Posterior vena cava (tissue), 2 donors: ENCODE results near the gene PCCA. TPM values are rescaled to one million over a fixed set of nuclear protein-coding genes. Genes with fewer than 3 reads are reported as not detected.

Experiments
- DNase-seq: peaks from one replicate; pipeline ENCODE4 v3.0.0-alpha.2; 2020; ENCODE audit warnings: low spot score
- intact Hi-C, 2 donors: fragments of 100-400 bp; cut with DNase I; formaldehyde crosslinking; loops; one replicate each; pipeline versions ENCODE4 v1.14.1 to v1.14.2; 2022 to 2023
- total RNA-seq, 2 donors: library from RNA; stranded (reverse); fragmentation: NEBNext Ultra II Directional; extraction: Animal tissue kit (Norgen Biotek cat#: 25700); gene quantifications; one replicate each; pipeline ENCODE4 v1.2.1, GENCODE V29; 2021
- donor health status: DM: yes; HTN: yes; CAD: no.
- donor health status: DM: yes; HTN: yes; CAD: no.

PCCA gene
- total RNA-seq, 2 donors from 2014 or later: 32.0 to 34.5 TPM

GRCh38 chr13:100541897-100542825 is 453.3 kb downstream of the PCCA start:
- DNase-seq: no peak
- intact Hi-C loops: no loop called here

GRCh38 chr13:100542826-100543156 is 453.9 kb downstream of the PCCA start:
- DNase-seq: no peak
- intact Hi-C loops: no loop called here

GRCh38 chr13:100543872-100544602 is 455.1 kb downstream of the PCCA start:
- DNase-seq: no peak
- intact Hi-C loops: no loop called here

- intact Hi-C loops: loop anchor here in 1 of 2 donors (5.0 kb wide), 1 partner anchor 68 kb away; no protein-coding TSS in a partner anchor
- DNase-seq: no peak
Measured at GRCh38 chr13:100544866-100545683, 456.2 kb downstream of the PCCA start.

GRCh38 chr13:100545684-100546061 is 456.8 kb downstream of the PCCA start:
- intact Hi-C loops: loop anchor here in 1 of 2 donors (5.0 kb wide), 1 partner anchor 68 kb away; no protein-coding TSS in a partner anchor
- DNase-seq: no peak

GRCh38 chr13:100546713-100547405 is 458.0 kb downstream of the PCCA start:
- DNase-seq: no peak
- intact Hi-C loops: loop anchor here in 1 of 2 donors (5.0 kb wide), 1 partner anchor 70 kb away; no protein-coding TSS in a partner anchor

- no peak for DNase-seq
- intact Hi-C loops: loop anchor here in 1 of 2 donors (5.0 kb wide), 1 partner anchor 70 kb away; no protein-coding TSS in a partner anchor
Measured at GRCh38 chr13:100547791-100548201, 458.9 kb downstream of the PCCA start.

- DNase-seq: no peak
- intact Hi-C loops: loop anchor here in 1 of 2 donors (5.0 kb wide), 1 partner anchor 72 kb away; no protein-coding TSS in a partner anchor
Measured at GRCh38 chr13:100549316-100549715, 460.4 kb downstream of the PCCA start.

- no peak for DNase-seq
- intact Hi-C loops: no loop called here
Measured at GRCh38 chr13:100552755-100553154, 463.9 kb downstream of the PCCA start.

- intact Hi-C loops: no loop called here
- no peak for DNase-seq
Measured at GRCh38 chr13:100559886-100560285, 471.0 kb downstream of the PCCA start.

GRCh38 chr13:100560498-100561157 is 471.7 kb downstream of the PCCA start:
- no peak for DNase-seq

GRCh38 chr13:100561158-100561499 is 472.2 kb downstream of the PCCA start:
- no peak for DNase-seq
- intact Hi-C loops: no loop called here

More at GRCh38 chr13:100560498-100561157, 471.7 kb downstream of the PCCA start:
- intact Hi-C loops: no loop called here

GRCh38 chr13:100561599-100562204 is 472.8 kb downstream of the PCCA start:
- DNase-seq: no peak
- intact Hi-C loops: no loop called here

GRCh38 chr13:100563779-100564178 is 474.9 kb downstream of the PCCA start:
- DNase-seq: no peak

GRCh38 chr13:100564444-100565223 is 475.7 kb downstream of the PCCA start:
- intact Hi-C loops: no loop called here
- no peak for DNase-seq

More at GRCh38 chr13:100563779-100564178, 474.9 kb downstream of the PCCA start:
- intact Hi-C loops: no loop called here

GRCh38 chr13:100565286-100565685 is 476.4 kb downstream of the PCCA start:
- intact Hi-C loops: no loop called here
- no peak for DNase-seq

GRCh38 chr13:100566543-100566942 is 477.6 kb downstream of the PCCA start:
- DNase-seq: no peak
- intact Hi-C loops: no loop called here
